Kidney (tissue), 14 donors: ENCODE measurements around the gene TNFRSF12A. TPM values are rescaled to one million over a fixed set of nuclear protein-coding genes. Genes with fewer than 3 reads are reported as not detected.

Experiments used
- DNase-seq, 5 donors: peaks; one replicate each; pipeline ENCODE4 v3.0.0-alpha.2; 2013 to 2020
- FAIRE-seq: peaks from 2 replicates; lab custom pipeline; 2012; peaks lifted over from hg19 to GRCh38; lab: Jason Lieb, UNC
- H3K27ac ChIP-seq, 2 donors: one replicate each; pipeline ENCODE4 v1.7.0; 2013; ENCODE audit warnings: low read depth in 2 of 2, low read length in 2 of 2, inconsistent platforms in 1 of 2
- H3K27me3 ChIP-seq: one replicate; pipeline ENCODE4 v1.7.1; 2013; ENCODE audit warnings: low read length, inconsistent platforms; ENCODE audit not compliant: control insufficient read depth, insufficient read depth
- H3K36me3 ChIP-seq, 3 donors: one replicate each; pipeline versions ENCODE4 v1.7.0 to v1.7.1; 2013; ENCODE audit warnings: low read length in 3 of 3, control low read depth in 1 of 3, inconsistent platforms in 1 of 3; ENCODE audit not compliant: insufficient read depth in 3 of 3, control insufficient read depth in 2 of 3
- H3K4me1 ChIP-seq, 3 donors: one replicate each; pipeline versions ENCODE4 v1.7.0 to v1.7.1; 2013; ENCODE audit warnings: low read length in 3 of 3, inconsistent platforms in 1 of 3, low read depth in 1 of 3; ENCODE audit not compliant: control insufficient read depth in 2 of 3, insufficient read depth in 2 of 3
- H3K4me3 ChIP-seq, 3 donors: one replicate each; pipeline versions ENCODE4 v1.7.0 to v1.8.1; 2013; ENCODE audit warnings: low read length in 3 of 3, control low read depth in 1 of 3, inconsistent platforms in 1 of 3
- H3K9ac ChIP-seq, 3 donors: one replicate each; pipeline versions ENCODE4 v1.7.0 to v1.7.1; 2013; ENCODE audit warnings: low read length in 3 of 3, control low read depth in 1 of 3, inconsistent platforms in 1 of 3
- H3K9me3 ChIP-seq, 3 donors: one replicate each; pipeline versions ENCODE4 v1.7.0 to v1.7.1; 2013; ENCODE audit warnings: low read length in 3 of 3, control low read depth in 1 of 3, inconsistent platforms in 1 of 3; ENCODE audit not compliant: control insufficient read depth in 2 of 3, insufficient read depth in 1 of 3
- CTCF ChIP-seq: IDR thresholded peaks from 3 replicates; pipeline ENCODE4 v1.5.1; 2012; ENCODE audit warnings: mild to moderate bottlenecking, moderate library complexity, borderline replicate concordance; ENCODE audit not compliant: insufficient read depth; ENCODE audit errors: extremely low read depth
- intact Hi-C: fragments of 100-400 bp; cut with DNase I; formaldehyde crosslinking; loops from one replicate; pipeline ENCODE4 v1.11.1; 2022
- polyA plus RNA-seq: library from polyadenylated mRNA; stranded (reverse); fragments of 350-450 nt; fragmentation: Illumina TruSeq; extraction: RNeasy Lipid Tissue Mini Kit (QIAGEN cat#74804); gene quantifications from one replicate; pipeline ENCODE4 v1.2.3, GENCODE V29; 2014; ENCODE audit warnings: low read depth, low replicate concordance; ENCODE audit not compliant: insufficient read depth
- total RNA-seq: library from RNA; stranded (reverse); fragmentation: NEBNext Ultra II Directional; extraction: Animal tissue kit (Norgen Biotek cat#: 25700); gene quantifications from one replicate; pipeline ENCODE4 v1.2.1, GENCODE V29; 2021
- donor health status: control.
- donor health status: control.
- donor health status: control.
- donor health status: control.
- donor health status: control.
- donor health status: DM: yes; HTN: yes; CAD: no.
- donor health status: Normal renal cell carcinoma (clear cell type).

Gene TNFRSF12A
- total and polyA plus RNA-seq, 2 donors from 2014 or later, result 87.3 to 114 TPM

GRCh38 chr16:3027983-3028715 is 8.0 kb downstream of the TNFRSF12A start:
- FAIRE-seq, result no peak
- peaks cover 0 to 5% (median 3%) of the 10 kb centered on the region in 3 donors for H3K4me1 ChIP-seq
- DNase-seq, result peak; percentile 93 to 96 (median 94)
- no peak overlapping the region for H3K4me3 ChIP-seq
- H3K27ac ChIP-seq, result no peak overlapping the region
- H3K36me3 ChIP-seq, result peaks cover 2 to 5% (median 3%) of the 10 kb centered on the region in 3 donors
- H3K9me3 ChIP-seq, result no peaks in the 10 kb centered on the region
- TF ChIP-seq CTCF, result peak; percentile 81
- no peak overlapping the region for H3K9ac ChIP-seq
- peaks cover 17% of the 10 kb centered on the region for H3K27me3 ChIP-seq
- intact Hi-C loops, result no loop called here

GRCh38 chr16:3028716-3029319 is 8.7 kb downstream of the TNFRSF12A start:
- Histone ChIP-seq H3K4me3 (no peak overlapping the region), H3K36me3 (peaks cover 2 to 5% (median 3%) of the 10 kb centered on the region in 3 donors)

GRCh38 chr16:3029491-3030221 is 9.5 kb downstream of the TNFRSF12A start:
- FAIRE-seq, result no peak
- Histone ChIP-seq H3K27ac (no peak overlapping the region), H3K27me3 (peaks cover 19% of the 10 kb centered on the region), H3K4me1 (peaks cover 0 to 5% (median 0%) of the 10 kb centered on the region in 3 donors), H3K9ac (no peak overlapping the region), H3K4me3 (no peak overlapping the region), H3K36me3 (peaks cover 2 to 5% (median 3%) of the 10 kb centered on the region in 3 donors), H3K9me3 (no peaks in the 10 kb centered on the region)
- peak in 4 of 5 donors; percentile 50 to 79 (median 67) for DNase-seq
- intact Hi-C loops, result no loop called here
- TF ChIP-seq CTCF, result no peak

More at GRCh38 chr16:3028716-3029319, 8.7 kb downstream of the TNFRSF12A start:
- Histone ChIP-seq H3K27me3 (peaks cover 18% of the 10 kb centered on the region), H3K9ac (no peak overlapping the region), H3K4me1 (peaks cover 0 to 5% (median 0%) of the 10 kb centered on the region in 3 donors), H3K9me3 (no peaks in the 10 kb centered on the region), H3K27ac (no peak overlapping the region)
- peak in 2 of 5 donors; percentile 70 to 81 for DNase-seq
- TF ChIP-seq CTCF, result no peak
- intact Hi-C loops, result no loop called here
- no peak for FAIRE-seq
